ENCODE results near the gene NUAK1.
"Not testable (repeated sequence)": the region's sequence is repeated elsewhere in the genome, so short reads cannot be mapped to it uniquely, and the experiment has no call there.

Gene NUAK1

DNA sequence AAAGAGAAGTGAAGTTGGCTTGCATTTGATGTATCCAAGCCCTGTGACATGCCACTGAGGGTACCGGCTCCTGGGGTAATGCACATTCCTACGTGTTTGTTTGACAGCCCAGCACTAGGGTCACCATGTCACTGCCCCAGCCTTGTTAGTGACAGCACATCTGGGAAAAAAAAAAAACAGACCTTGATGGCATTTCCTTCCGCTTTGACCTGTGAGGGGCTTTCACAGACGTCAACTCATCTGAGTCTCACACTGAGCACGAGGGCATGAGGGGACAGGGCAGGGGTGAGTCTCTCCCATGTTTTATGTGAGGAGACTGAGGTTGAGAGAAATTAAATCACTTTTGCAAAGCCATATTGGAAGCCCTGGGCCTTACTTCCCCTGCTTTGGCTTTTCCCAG lies 111.5 kb downstream of the NUAK1 start:
- DNase-seq = no peak

DNA sequence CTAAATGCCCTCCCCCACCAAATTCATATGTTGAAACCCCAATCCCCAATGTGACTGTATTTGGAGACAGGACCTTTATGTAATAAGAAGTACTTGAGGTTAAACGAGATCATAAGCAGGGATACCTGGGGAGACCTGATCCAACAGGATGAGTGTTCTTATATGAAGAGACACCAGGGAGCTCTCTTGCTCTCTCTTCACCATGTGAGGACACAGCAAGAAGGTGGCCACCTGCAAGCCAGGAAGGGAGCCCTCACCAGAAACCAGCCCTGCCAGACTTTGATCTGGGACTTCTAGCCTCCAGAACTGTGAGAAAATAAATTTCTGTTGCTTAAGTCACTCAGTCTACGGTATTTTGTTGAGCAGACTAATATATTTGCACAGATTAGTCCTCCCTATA lies 113.6 kb downstream of the NUAK1 start:
- no peak for DNase-seq

DNA sequence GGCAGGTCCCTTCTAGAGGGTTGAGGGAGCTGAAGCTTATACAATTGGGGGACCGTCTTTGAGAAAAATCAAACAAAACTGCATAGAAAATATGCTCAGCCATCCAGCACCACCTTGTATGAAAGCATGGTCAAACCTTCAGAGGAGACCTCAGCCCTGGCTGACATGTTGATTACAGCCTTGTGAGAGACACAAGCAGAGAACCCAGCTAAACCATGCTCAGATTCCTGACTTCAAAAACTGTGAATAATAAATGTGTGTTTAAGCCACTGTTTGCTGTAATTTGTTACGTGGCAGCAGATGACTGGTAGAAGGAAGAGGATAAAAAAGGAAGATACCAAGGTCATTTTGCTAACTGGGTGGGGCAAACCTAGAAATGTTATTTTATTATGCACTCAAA lies 115.7 kb downstream of the NUAK1 start:
- DNase-seq = no peak

DNA sequence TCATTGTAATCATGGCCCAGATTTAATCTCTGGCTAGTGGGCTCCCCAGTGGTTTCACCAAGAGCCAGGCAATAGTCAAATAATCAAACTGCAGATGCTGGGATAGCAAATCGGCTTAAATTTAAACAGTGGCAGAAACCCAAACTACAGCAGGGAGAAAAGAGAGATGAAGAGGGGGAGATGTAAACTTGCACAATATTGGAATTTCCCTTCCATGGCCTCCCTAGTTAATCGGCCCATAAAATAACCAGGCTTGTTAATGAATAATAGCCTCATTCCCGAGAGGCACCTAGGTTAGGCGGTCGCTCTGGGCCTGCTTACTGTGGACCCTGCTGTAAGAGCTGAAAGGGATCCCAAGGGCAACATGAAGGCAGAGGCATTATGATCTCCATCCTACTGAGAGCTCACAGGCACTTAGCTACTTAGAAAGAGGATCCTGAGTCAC lies 116.2 kb downstream of the NUAK1 start:
- no peak for DNase-seq

DNA sequence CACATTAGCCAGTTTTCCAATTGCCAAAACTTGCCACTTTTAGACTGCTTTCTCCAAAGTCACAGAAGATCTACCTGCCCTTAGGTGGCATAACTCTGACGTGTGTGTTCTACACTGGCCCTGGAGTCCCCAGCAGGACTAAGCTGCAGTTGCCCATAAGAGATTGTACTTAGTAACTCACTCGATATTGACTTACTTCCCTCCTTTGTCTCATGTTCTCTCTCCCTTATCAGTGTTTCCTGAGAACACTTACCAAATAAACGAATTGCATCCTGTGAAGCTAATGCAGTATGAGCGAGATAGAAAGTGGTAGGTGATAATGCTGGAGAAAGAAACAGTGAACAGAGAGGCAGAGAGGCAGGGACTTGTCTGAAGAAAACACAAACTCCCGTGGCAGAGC lies 117.2 kb downstream of the NUAK1 start:
- no peak for DNase-seq

GRCh38 chr12:106020736-106021135 lies 118.0 kb downstream of the NUAK1 start:
- no peak for DNase-seq

- no peak for DNase-seq
These were observed 119.6 kb downstream of the NUAK1 start for GRCh38 chr12:106019144-106019543.

DNA sequence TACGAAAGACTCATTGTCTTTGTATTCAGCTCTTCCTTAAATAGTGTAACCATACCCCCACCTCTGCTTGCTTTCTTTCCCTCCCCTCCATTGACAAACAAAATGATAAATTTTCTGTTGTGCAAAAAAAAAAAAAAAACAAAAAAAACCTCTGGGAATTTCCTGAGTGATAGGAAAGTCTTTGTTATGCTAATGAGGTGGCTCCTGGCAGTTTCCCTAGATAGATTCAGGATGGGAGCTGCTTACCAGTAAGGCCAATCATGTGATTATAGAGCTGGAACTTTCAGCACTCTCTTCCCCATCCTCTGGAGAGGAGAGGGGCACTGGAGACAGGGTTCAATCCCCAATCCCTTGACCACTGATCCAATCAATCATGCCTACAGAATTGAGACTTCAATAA lies 120.5 kb downstream of the NUAK1 start:
- DNase-seq = no peak

DNA sequence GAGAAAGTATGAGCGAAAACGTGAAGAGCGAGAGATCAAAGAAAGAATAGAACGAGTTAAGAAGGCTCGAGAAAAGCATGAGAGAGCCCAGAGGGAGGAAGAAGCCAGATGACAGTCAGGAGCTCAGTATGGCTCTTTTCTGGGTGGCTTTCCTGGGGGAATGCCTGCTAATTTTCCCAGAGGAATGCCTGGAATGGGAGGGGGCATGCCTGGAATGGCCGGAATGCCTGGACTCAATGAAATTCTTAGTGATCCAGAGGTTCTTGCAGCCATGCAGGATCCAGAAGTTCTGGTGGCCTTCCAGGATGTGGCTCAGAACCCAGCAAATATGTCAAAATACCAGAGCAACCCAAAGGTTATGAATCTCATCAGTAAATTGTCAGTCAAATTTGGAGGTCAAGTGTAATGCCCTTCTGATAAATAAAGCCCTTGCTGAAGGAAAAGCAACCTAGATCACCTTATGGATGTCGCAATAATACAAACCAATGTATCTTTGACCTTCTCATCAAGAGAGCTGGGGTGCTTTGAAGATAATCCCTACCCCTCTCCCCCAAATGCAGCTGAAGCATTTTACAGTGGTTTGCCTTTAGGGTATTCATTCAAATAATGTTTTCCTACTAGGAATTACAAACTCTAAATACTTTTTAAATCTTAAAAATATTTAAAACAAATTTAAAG lies 122.0 kb downstream of the NUAK1 start:
- DNase-seq = not testable (repeated sequence)

DNA sequence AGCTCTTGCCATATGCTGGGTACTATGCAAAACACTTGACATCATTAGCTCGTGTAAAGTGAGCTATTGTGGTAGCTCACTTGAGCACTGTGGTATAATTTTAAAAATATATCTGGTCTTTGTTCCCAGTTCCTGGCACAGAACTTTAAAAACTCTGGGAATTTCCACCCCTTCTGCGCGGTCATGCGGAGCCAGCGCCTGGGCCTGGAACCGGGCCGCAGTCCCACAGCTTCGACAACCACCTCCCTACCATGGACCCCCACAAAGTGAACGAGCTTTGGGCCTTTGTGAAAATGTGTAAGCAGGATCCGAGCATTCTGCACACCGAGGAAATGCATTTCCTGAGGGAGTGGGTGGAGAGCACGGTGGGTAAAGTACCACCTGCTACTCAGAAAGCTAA lies 123.1 kb downstream of the NUAK1 start:
- DNase-seq = no peak

DNA sequence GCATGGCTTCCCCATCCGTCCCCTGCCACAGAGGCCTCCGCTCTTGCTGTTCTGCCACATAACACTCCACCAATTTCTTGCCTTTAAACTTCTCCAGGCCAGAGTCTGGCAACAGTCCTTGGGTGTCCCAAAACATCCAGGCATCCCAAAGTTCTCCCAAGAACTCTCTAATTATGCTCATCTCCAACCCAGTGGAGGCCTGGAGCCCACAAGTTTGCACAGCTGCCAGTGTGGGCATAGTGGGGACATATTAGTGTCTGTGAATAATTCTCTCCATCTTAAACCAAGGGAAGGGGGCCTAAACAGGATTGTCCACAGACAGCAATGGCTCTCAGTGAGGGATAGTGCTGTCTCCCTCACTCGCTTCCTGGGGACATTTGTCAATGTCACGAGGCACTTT lies 124.8 kb downstream of the NUAK1 start:
- no peak for DNase-seq

Measured in MV-4-11 (cell line).